HG03575 (cell line): ENCODE data around the gene PPP1R3G.

Source experiments
- ATAC-seq: cut with Tn5 transposase; IDR thresholded peaks from one replicate; pipeline ENCODE4 v1.9.1; 2021; ENCODE audit not compliant: unreplicated experiment, insufficient number of reproducible peaks, low FRiP score; ENCODE audit errors: extremely low read depth

Gene PPP1R3G

DNA sequence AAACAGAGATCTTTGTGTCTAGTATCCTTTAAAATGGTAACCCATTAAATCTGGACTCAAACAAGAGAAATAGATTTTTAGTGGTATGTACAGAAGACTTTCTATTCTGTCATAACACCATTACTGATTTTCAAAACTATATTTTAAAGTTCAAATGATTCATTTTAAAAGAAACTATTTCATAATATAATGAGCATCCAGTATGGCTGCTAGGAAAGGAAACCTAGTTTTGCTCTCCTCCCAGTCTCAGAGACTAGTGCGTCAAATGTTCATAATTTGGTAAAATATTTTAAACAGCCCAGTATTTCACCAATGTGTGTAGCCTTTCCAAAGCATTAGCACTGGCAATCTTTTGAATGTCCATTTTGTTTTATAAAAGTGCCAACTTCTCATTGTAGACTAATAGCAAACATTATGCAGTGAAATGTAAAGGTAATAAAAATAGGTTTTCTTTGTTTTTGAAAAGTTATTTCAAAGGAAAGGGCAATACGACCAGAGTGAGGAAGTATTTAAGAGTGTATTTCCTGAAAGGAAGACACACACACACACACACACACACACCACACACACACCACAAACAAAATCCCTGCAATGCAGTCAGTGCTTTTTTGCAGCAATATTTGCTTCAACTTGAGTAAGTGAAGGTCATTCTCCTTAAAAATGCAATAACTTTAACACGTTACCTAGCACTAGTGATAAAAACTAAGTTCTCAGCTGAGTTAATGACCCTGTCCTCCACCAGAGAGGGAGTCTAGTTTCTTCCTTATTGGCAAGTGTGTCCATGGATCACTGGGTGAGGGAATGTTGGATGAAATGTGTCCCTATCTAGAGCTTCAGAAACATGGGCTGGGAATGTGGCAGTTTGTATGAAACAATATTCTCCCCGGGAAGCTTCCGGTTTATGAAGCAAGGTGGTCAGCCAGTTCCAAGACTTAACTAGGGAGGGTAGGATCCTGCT, 4.6 kb downstream of the PPP1R3G start:
- ATAC-seq = no peak

DNA sequence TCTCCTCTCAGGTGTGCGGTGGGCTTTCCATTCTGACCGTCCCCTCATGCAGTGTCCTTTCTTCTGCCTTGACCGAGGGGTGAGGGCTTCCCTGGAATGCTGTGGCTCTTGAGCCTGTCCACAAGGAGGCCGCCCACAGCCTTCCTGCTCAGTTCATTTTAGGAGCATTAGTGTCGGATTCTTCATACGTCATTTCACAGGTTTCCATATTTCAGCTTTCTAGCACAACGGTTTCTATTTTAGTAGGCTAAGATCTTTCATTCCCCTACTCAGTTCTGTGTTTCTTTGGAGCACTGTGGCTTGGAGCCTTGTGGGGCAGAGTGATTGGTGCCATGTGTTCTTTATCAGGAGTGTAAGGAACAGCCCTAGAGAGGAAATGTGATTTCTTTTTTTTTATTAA, 5.5 kb downstream of the PPP1R3G start:
- ATAC-seq = no peak

DNA sequence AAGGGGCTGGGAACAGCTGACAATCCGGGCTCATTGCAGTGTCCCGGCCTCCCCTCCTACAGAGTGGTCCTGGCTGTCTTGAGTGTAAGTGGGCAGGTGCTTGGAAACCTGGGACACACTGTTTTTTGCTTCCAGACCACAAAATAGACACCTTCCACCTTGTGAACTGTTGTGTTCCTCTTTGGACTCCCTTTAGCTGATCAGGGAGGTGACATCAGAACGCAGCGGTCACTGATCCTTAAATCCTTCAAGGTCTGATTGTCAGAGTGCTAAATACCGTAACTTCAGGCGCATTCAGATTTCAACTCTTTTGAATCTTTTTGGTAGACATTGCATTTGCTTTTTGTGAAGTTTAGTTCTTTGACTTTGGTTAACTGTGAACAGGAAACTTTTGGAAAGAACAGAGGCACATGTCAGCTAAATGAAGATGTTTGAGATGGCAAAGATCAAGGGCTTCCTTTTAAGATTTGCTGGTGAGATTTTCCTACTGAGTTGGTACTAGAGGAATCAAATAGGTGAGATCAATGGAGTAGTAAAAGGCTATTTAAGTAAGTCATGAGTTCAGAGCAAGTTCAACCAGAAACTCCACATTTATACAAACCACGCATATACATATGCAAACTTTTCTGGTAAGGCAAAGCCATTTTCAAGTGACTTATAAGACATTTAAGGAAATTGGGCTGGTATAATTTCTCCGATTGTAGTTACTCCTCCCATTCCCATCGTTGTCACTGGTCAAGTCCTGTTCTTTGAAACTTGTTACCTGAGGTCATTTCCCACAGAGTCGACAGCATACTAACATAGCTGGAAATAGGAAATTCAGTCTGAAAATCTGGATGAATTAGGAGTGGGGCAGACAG, 6.3 kb downstream of the PPP1R3G start:
- ATAC-seq = no peak

DNA sequence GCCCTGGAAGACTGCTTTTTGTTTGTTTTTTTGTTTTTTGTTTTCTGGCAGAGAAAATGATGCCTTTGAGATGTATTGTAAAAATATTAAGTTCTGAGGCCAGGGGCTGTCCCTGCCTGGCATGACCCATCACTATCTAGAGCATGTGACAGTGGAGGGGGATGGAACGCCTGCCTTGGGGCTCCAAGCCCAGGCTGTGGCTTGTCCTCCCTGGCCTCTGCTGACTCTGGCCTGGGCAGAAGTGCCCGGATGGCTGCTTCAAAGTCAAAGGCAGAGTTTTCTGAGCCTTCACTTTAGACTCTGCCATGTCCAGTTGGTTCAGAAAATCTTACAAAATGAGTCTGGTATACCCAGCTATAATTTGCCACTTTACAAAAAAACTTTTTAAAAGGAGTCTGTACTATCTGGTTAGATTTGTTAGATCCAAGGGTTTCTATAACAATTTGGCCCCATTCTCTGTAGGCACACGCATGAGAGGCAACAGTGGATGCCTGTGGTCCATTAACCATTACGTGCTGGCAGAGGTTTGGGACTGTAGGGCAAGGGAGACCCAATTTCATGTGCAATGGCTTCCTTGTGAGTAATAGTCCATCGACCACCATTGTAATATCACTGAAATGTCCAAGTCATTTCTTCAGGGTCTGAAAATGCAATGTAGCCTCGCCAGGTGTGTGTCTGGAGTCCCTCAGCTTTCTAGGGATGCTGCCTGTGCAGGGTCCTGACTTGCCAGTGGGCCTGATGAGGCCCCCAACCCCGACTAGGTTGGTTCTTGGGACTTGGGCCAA, 8.3 kb downstream of the PPP1R3G start:
- ATAC-seq = no peak

DNA sequence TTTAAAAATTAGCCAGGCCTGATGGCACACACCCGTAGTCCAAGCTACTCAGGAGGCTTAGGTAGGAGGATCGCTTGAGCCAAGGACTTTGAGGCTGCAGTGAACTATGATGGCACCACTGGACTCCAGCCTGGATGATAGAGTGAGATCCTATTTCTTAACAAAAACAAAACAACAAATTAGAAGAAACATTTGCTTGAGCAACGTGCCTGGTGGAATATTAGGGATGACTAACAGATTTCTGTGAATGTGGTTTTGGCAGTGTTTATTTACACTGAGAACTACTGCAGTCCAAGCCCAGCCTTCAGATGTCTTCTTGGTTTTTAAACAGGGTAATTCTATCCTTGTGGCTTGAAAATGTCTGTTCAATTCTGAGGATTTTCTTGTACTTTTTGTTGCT, 9.2 kb downstream of the PPP1R3G start:
- no peak for ATAC-seq

DNA sequence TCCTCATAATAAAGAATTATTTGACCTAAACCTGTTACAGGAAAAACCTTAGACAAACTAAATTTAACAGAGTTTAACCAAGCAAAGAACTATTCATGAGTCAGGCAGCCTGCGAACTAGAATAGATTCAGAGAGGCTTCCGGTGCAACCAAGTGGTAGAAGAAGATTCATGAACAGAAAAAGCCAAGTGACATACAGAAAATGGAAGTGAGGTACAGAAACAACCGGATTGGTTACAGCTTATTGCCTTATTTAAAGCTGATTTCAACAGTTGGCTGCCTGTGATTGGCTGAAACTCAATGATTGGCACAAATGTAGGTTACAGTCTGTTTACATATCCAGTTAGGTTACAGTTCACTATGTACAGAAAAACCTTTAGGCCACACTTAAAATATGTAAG, 10.1 kb downstream of the PPP1R3G start:
- ATAC-seq = peak; percentile 59

DNA sequence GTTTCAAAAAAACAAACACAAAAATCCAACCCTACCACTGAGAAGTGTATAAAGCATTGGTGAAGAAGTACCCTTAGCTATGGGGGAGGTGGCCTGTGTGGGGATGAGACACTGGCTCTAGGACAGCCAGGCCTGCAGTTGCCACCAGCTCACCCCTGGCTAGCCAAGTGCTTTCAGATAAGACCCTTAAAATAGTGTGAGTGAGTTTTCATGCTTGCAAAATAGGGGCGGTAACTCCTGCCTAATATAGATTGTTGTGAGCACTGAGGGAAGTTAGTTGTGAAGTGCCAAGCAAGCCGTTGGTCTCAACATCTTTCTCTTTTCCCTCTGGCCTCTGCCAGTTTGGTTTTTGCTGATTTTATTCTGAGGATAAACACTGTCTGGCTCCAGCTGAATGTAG, 11.3 kb downstream of the PPP1R3G start:
- no peak for ATAC-seq

DNA sequence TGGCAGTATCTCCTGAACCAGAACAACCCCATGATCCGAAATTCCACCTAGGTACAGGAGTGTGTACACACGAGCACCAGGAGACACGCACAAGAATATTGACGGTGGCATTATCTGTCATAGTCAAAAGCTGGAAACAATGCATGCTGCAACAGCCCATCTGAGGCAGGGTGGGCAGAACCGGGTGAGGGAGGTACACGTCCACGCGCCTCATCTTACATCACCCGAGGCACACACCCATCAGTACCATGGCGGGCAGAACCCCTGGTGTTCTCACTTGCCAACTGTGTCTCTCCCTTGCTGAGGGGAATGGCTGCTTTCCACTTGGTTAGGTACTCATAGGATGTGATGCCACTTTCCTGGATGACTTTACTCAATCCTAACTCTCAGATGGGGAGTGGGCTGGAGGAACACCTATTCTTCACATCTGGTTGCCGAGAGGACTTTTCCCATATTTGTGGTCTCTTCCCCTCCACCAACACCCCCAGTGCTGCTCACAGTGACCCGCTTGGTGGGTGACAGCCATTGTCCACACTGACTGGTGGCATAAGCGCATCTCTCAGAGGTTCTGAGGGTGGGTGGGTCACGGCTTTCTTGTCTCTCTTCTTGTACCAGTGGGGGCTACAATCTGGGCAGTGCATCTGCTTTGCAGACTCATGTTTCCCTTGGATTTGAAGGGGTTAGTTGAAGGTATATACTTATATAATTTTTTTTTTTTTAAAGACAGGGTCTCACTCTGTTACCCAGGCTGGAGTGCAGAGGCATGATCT, 13.5 kb downstream of the PPP1R3G start:
- no peak for ATAC-seq

DNA sequence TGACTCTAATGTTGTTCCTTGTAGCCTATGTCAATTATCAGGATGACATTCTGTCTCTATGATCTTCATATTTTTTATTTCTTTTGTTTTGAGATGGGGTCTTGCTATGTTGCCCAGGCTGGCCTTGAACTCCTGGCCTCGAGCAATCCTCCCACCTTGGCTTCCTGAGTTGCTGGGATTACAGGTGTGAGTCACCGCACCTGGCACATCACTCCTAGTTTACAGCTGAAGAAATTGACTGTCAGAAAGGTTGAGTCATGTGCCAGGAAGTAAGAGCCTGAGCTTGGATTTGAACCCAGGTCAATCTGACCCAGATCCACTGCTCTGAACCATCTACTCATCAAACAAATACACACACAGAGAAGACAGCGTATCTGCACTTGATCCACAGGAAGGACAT, 14.4 kb downstream of the PPP1R3G start:
- ATAC-seq = no peak

DNA sequence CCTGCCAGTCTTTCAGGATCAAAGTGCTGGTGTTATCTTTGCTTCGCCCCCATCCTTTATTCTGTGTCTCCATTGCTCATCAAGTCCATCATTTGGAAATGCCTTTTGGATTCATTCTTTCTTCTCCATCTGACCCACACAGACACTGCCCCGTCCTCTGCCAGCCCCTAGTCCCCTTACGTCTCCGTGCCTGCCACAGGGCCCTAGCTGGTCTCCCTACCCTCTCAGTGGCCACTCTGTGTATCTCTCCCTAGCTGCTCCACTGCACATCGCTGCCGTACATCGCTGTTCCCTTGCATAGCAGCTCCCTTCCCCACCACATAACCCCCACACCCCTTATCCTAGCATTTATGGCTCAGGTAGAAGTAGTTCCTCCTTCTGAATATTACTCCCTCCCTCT, 15.7 kb downstream of the PPP1R3G start:
- ATAC-seq = no peak

DNA sequence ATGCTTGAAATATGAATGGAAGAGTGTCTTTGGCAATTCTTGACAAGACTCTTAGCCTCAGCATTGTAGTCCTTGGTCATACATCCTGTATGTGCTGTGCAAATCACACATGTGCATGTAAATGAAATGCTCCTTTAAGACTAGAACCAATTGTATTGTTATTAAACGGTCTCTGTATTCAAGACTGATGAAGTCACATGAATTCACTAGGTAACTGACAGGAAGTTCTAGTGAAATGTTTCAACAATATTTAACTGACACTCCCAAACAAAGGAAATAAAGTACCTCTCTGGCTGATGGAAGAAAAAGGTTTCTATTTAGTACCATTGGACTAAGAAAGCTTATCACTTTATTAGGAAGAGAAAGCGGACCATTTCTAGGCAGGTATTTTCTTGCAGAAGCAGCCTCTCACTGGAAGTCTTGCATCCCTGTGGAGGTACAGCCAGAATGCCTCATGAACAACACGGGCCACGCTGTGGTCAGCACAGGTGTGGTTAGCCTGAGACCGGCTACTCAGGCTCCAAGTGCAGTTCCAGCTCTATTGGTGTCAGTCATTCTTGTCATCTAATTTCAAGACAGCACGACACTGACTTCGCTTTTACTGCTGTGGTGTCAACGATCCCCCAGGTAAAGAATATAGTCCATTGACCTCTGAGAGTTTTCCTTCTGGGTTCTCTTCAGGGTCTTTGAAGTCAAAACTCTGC, 17.3 kb downstream of the PPP1R3G start:
- ATAC-seq = no peak

DNA sequence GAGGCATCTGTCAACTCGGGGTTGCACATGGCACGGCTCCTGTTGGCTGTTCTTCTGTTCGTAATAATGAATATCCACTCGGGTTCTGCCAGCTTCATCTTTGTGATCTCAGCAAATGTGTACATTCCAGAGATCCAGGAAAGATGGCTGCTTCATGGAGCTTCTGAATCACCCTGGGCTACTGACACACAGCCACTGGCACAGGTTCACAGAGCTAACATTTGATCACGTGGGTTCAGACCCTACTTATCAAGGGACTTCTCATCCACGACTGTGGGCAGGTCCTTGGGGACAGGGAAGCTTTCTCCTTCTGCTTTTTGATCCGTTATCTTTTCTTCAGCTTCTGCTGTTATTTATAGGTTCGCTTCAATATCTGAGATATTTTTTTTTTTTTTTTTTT, 18.1 kb downstream of the PPP1R3G start:
- ATAC-seq = no peak

DNA sequence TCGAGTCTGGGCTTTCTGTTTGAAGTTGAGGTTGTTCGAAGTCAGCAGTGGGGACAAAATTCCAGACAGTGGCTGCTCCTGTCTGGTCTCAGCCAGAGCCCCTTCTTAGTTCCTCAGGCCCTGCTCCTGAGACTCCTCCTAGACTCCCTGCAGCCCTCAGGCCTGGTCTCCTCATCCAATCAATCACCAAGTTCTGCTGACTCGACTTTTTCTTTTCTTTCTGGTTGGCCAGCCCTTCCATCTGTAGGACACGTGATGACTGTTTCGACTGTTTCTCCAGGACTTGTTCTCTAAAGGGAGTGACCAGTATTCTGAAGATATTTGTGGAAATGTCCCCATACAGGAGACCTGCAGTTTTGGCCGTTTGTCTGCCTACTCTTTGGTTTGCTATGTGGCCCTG, 19.5 kb downstream of the PPP1R3G start:
- ATAC-seq = no peak

DNA sequence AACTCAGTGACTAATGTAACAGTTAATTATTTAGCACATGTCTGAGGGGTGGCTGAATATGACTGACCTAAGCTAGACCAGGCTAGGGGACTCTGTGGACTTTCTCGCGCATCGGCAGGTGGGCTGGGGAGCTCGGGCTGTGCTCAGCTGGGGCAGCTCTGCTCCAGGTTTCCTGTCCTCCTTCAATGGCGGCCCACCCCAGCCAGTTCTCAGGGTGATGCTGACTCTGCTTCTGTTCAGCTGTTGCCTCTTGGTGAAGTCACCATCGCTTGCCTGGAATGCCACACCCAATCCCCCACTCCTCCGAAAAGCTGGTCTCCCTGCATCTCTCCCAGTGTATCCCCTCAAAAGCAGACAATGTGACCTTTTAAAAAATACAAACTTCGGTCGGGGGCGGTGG, 20.0 kb downstream of the PPP1R3G start:
- ATAC-seq = no peak

DNA sequence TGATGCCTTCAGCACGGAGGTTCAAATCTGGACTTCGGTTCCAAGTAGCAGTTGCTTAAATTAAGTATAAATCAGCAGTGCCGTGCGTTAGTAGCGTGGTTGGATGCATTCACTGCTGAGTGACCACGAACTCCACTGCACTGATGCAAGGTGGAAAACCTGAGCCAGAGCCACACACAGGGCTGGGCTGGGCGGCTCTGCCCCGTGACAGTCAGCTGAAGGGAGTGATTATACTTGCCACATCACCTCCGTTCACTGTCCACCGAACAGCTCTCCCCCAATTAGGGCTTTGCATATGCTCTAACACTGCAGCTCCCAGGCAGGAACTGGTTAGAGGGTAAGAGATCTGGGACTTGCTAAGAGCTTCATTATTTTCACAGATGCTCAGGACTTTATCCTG, 22.2 kb downstream of the PPP1R3G start:
- no peak for ATAC-seq

DNA sequence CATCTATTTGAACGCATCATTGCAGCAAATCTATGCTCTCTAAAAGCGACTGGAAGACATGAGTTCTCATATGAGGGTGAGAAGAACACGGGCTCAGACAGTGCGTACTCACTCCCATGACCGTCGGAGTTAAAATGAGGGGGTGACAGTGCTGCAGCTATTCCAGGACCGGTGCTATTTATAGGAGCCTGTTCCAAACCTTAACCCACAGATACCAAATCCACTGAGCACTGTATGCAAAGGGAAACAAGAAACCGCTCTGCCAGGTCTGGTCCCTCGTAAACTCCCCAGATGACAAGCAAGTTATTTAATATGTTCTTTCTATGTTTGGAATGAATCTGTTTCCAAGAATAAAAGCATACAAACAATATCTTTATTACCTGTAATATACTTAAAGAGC, 22.9 kb downstream of the PPP1R3G start:
- no peak for ATAC-seq

DNA sequence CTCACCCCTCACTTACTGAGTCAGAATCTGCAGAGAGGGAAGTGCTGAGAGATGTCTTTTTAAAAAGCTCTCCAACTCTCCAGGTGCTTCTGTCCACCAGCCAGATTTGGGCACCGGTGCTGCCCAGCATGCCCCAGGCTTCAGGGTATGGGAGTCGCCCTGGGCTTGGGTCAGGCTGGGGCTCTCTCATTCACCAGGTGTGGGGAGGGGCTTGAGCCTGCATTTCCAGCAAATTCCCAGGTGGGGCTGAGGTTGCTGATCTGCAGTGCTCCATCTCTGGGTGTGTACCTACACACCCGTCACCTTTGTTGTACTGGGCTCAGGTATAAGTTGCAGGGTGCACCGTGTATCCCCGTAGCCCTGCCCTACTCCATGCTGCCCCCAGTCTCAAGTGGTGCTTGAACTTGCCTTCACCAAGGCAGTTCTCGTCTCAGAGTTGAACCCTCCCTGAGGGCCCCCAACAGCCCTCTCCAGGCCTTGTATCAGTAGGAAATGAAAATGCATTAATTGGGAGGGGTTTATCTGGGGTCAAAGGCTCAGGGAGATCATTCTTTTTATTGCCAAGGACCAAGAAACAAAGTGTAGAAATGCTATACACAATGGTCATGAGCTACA, 23.5 kb downstream of the PPP1R3G start:
- no peak for ATAC-seq

DNA sequence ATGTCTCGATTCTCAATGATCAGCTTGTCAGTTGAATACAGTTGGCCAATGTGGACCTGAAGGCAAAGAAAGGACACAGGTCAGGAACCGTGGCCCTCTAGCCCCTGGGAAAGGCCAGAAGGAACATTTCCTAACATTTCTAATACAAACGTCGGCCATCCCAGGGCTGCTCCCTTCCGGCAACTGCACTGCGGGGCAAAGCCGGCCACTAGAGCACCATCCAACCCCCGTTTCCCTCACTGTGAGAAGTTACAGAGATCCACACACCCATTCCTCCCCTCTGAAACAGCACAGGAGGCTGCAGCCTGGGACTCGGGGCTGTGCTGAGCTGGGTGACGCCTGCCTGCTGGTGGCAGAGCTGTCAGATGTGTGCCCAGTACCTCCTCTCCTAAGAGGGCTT, 24.3 kb downstream of the PPP1R3G start:
- ATAC-seq = no peak
